ENCODE results near the gene OSMR.

The OSMR gene

GRCh38 chr5:38874948-38875456, 29.2 kb downstream of the OSMR start:
- TF ChIP-seq SIN3A (IDR thresholded peaks at IDR 0.05; ENCODE audit: borderline replicate concordance, insufficient read depth, low read length) (no peak), FOXP2 (optimal IDR thresholded peaks at IDR 0.05; ENCODE audit: borderline replicate concordance, extremely low read depth, extremely low read length, insufficient read depth) (no peak), TAF1 (IDR thresholded peaks at IDR 0.05; ENCODE audit: borderline replicate concordance, insufficient read depth, low read length) (no peak), POLR2AphosphoS5 (IDR thresholded peaks at IDR 0.05; ENCODE audit: low read depth, low read length) (no peak), REST (IDR thresholded peaks at IDR 0.05; ENCODE audit: insufficient read depth in 1 of 2, low read depth in 2 of 2, low read length in 2 of 2) (no peak)

GRCh38 chr5:38878391-38879077, 32.7 kb downstream of the OSMR start:
- no peak for TF ChIP-seq POLR2AphosphoS5 (IDR thresholded peaks at IDR 0.05; ENCODE audit: low read depth, low read length)
- TF ChIP-seq SIN3A (IDR thresholded peaks at IDR 0.05; ENCODE audit: borderline replicate concordance, insufficient read depth, low read length) = no peak
- no peak for TF ChIP-seq FOXP2 (optimal IDR thresholded peaks at IDR 0.05; ENCODE audit: borderline replicate concordance, extremely low read depth, extremely low read length, insufficient read depth)
- TF ChIP-seq TAF1 (IDR thresholded peaks at IDR 0.05; ENCODE audit: borderline replicate concordance, insufficient read depth, low read length) = no peak; the same call in 1 of the 2 replicates
- no peak for TF ChIP-seq REST (IDR thresholded peaks at IDR 0.05; ENCODE audit: insufficient read depth in 1 of 2, low read depth in 2 of 2, low read length in 2 of 2)

- TF ChIP-seq FOXP2 (optimal IDR thresholded peaks at IDR 0.05; ENCODE audit: borderline replicate concordance, extremely low read depth, extremely low read length, insufficient read depth) (no peak), SIN3A (IDR thresholded peaks at IDR 0.05; ENCODE audit: borderline replicate concordance, insufficient read depth, low read length) (no peak), POLR2AphosphoS5 (IDR thresholded peaks at IDR 0.05; ENCODE audit: low read depth, low read length) (no peak), REST (IDR thresholded peaks at IDR 0.05; ENCODE audit: insufficient read depth in 1 of 2, low read depth in 2 of 2, low read length in 2 of 2) (no peak), TAF1 (IDR thresholded peaks at IDR 0.05; ENCODE audit: borderline replicate concordance, insufficient read depth, low read length) (no peak)
Observed at GRCh38 chr5:38879078-38879460, 33.3 kb downstream of the OSMR start.

- no peak for TF ChIP-seq SIN3A (IDR thresholded peaks at IDR 0.05; ENCODE audit: borderline replicate concordance, insufficient read depth, low read length)
- no peak for TF ChIP-seq FOXP2 (optimal IDR thresholded peaks at IDR 0.05; ENCODE audit: borderline replicate concordance, extremely low read depth, extremely low read length, insufficient read depth)
- TF ChIP-seq POLR2AphosphoS5 (IDR thresholded peaks at IDR 0.05; ENCODE audit: low read depth, low read length) = no peak
Observed at GRCh38 chr5:38883842-38884241, 38.0 kb downstream of the OSMR start.

GRCh38 chr5:38885208-38885607, 39.4 kb downstream of the OSMR start:
- TF ChIP-seq SIN3A (IDR thresholded peaks at IDR 0.05; ENCODE audit: borderline replicate concordance, insufficient read depth, low read length) (no peak), TAF1 (IDR thresholded peaks at IDR 0.05; ENCODE audit: borderline replicate concordance, insufficient read depth, low read length) (no peak), POLR2AphosphoS5 (IDR thresholded peaks at IDR 0.05; ENCODE audit: low read depth, low read length) (no peak), FOXP2 (optimal IDR thresholded peaks at IDR 0.05; ENCODE audit: borderline replicate concordance, extremely low read depth, extremely low read length, insufficient read depth) (no peak), REST (IDR thresholded peaks at IDR 0.05; ENCODE audit: insufficient read depth in 1 of 2, low read depth in 2 of 2, low read length in 2 of 2) (no peak)
